ENCODE results near the gene SLC9A6.
A peak's percentile ranks its signal among the peaks of the same experiment; 100 is the strongest.

Gene SLC9A6

GRCh38 chrX:135973025-135973547 lies 12.1 kb upstream of the SLC9A6 start:
- ATAC-seq = peak; percentile 55
- TF ChIP-seq BACH2 (CRISPR knock-in tag; IDR thresholded peaks at IDR 0.05; ENCODE audit: borderline replicate concordance) = no peak
- TF ChIP-seq RARB (CRISPR knock-in tag; IDR thresholded peaks at IDR 0.05) = no peak
- no peak for TF ChIP-seq ESRRG (CRISPR knock-in tag; IDR thresholded peaks at IDR 0.05)
- TF ChIP-seq ARNTL (CRISPR knock-in tag; IDR thresholded peaks at IDR 0.05; ENCODE audit: borderline replicate concordance, low read depth) = no peak
- TF ChIP-seq, protein P1, sequence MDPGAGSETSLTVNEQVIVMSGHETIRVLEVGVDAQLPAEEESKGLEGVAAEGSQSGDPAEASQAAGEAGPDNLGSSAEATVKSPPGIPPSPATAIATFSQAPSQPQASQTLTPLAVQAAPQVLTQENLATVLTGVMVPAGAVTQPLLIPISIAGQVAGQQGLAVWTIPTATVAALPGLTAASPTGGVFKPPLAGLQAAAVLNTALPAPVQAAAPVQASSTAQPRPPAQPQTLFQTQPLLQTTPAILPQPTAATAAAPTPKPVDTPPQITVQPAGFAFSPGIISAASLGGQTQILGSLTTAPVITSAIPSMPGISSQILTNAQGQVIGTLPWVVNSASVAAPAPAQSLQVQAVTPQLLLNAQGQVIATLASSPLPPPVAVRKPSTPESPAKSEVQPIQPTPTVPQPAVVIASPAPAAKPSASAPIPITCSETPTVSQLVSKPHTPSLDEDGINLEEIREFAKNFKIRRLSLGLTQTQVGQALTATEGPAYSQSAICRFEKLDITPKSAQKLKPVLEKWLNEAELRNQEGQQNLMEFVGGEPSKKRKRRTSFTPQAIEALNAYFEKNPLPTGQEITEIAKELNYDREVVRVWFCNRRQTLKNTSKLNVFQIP (CRISPR knock-in tag; IDR thresholded peaks at IDR 0.05; ENCODE audit: borderline replicate concordance, low read depth) = no peak
- TF ChIP-seq ZFP3 (CRISPR knock-in tag; IDR thresholded peaks at IDR 0.05) = no peak
- no peak for TF ChIP-seq TOX (CRISPR knock-in tag; IDR thresholded peaks at IDR 0.05; ENCODE audit: borderline replicate concordance)
- TF ChIP-seq, protein P2, sequence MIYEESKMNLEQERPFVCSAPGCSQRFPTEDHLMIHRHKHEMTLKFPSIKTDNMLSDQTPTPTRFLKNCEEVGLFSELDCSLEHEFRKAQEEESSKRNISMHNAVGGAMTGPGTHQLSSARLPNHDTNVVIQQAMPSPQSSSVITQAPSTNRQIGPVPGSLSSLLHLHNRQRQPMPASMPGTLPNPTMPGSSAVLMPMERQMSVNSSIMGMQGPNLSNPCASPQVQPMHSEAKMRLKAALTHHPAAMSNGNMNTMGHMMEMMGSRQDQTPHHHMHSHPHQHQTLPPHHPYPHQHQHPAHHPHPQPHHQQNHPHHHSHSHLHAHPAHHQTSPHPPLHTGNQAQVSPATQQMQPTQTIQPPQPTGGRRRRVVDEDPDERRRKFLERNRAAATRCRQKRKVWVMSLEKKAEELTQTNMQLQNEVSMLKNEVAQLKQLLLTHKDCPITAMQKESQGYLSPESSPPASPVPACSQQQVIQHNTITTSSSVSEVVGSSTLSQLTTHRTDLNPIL (CRISPR knock-in tag; IDR thresholded peaks at IDR 0.05; ENCODE audit: low read depth) = no peak
- TF ChIP-seq ZNF565 (CRISPR knock-in tag; conservative IDR thresholded peaks at IDR 0.05; ENCODE audit: low read depth) = no peak
- TF ChIP-seq OSR1 (CRISPR knock-in tag; IDR thresholded peaks at IDR 0.05) = no peak
- no peak for TF ChIP-seq PPARA (CRISPR knock-in tag; IDR thresholded peaks at IDR 0.05; ENCODE audit: borderline replicate concordance)
- TF ChIP-seq ISL1 (CRISPR knock-in tag; IDR thresholded peaks at IDR 0.05) = no peak
- no peak for TF ChIP-seq ZNF70 (CRISPR knock-in tag; IDR thresholded peaks at IDR 0.05)
- no peak for TF ChIP-seq CSRNP3 (CRISPR knock-in tag; IDR thresholded peaks at IDR 0.05)
- TF ChIP-seq CSDC2 (CRISPR knock-in tag; IDR thresholded peaks at IDR 0.05) = no peak

- peak; percentile 85 for ATAC-seq
- TF ChIP-seq BACH2 (CRISPR knock-in tag; IDR thresholded peaks at IDR 0.05; ENCODE audit: borderline replicate concordance) = 0 out of 2 replicates have a peak, but pooled peaks have one; percentile 59
- TF ChIP-seq CSDC2 (CRISPR knock-in tag; IDR thresholded peaks at IDR 0.05) = peak; percentile 70; the same call in 1 of the 2 replicates
- TF ChIP-seq, protein P1 (CRISPR knock-in tag; IDR thresholded peaks at IDR 0.05; ENCODE audit: borderline replicate concordance, low read depth) = no peak
These were observed 11.5 kb upstream of the SLC9A6 start, which contains the start of gene MMGT1 for GRCh38 chrX:135973548-135974278. MMGT1 (minus strand) TSS chrX:135973988; CDS start chrX:135973675, 313 bp downstream.

DNA sequence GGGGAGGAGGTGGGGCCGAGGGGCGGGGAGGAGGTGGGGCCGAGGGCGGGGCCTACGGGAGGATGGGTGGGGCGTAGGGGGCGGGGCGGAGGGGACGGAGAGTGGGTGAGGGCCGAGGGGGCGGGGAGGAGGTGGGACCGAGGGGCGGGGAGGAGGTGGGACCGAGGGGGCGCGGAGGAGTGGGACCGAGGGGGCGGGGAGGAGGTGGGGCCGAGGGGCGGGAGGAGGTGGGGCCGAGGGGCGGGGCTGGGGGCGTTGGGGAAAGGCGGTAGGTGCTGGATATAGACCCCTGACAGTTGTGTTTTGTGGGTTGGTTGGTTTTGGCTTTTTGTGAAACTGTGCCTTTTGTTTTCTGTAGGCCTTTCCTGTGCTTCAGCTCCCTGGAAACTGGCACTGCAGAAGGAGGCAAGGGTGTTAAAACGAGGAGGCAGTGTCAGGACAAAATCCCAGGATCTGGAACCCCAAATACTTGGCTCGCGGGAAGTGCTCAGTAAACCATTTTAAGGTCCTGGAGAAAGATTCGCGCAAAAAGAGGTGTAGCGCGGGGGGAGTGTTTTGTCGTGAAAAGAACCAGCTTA lies 10.9 kb upstream of the SLC9A6 start:
- peak; percentile 38 for ATAC-seq
- no peak for TF ChIP-seq ZNF8 (CRISPR knock-in tag; IDR thresholded peaks at IDR 0.05)
- no peak for TF ChIP-seq ZC3H10 (CRISPR knock-in tag; IDR thresholded peaks at IDR 0.05)
- no peak for TF ChIP-seq TSHZ2 (CRISPR knock-in tag; IDR thresholded peaks at IDR 0.05)
- TF ChIP-seq, protein P3, sequence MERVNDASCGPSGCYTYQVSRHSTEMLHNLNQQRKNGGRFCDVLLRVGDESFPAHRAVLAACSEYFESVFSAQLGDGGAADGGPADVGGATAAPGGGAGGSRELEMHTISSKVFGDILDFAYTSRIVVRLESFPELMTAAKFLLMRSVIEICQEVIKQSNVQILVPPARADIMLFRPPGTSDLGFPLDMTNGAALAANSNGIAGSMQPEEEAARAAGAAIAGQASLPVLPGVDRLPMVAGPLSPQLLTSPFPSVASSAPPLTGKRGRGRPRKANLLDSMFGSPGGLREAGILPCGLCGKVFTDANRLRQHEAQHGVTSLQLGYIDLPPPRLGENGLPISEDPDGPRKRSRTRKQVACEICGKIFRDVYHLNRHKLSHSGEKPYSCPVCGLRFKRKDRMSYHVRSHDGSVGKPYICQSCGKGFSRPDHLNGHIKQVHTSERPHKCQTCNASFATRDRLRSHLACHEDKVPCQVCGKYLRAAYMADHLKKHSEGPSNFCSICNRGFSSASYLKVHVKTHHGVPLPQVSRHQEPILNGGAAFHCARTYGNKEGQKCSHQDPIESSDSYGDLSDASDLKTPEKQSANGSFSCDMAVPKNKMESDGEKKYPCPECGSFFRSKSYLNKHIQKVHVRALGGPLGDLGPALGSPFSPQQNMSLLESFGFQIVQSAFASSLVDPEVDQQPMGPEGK (CRISPR knock-in tag; IDR thresholded peaks at IDR 0.05; ENCODE audit: borderline replicate concordance) = no peak
- no peak for TF ChIP-seq ESRRG (CRISPR knock-in tag; IDR thresholded peaks at IDR 0.05)
- TF ChIP-seq TOX (CRISPR knock-in tag; IDR thresholded peaks at IDR 0.05; ENCODE audit: borderline replicate concordance) = no peak
- TF ChIP-seq, protein P2 (CRISPR knock-in tag; IDR thresholded peaks at IDR 0.05; ENCODE audit: low read depth) = no peak
- no peak for TF ChIP-seq PPARA (CRISPR knock-in tag; IDR thresholded peaks at IDR 0.05; ENCODE audit: borderline replicate concordance)
- no peak for TF ChIP-seq ARNTL (CRISPR knock-in tag; IDR thresholded peaks at IDR 0.05; ENCODE audit: borderline replicate concordance, low read depth)
- no peak for TF ChIP-seq ZNF565 (CRISPR knock-in tag; conservative IDR thresholded peaks at IDR 0.05; ENCODE audit: low read depth)
- no peak for TF ChIP-seq BACH2 (CRISPR knock-in tag; IDR thresholded peaks at IDR 0.05; ENCODE audit: borderline replicate concordance)
- no peak for TF ChIP-seq CSDC2 (CRISPR knock-in tag; IDR thresholded peaks at IDR 0.05)
- TF ChIP-seq, protein P1 (CRISPR knock-in tag; IDR thresholded peaks at IDR 0.05; ENCODE audit: borderline replicate concordance, low read depth) = no peak
- no peak for TF ChIP-seq ZFP30 (CRISPR knock-in tag; IDR thresholded peaks at IDR 0.05)

All from SK-N-SH treated with all-trans-retinoic acid at 6 μM for 48 hours (cell line).